ENCODE data around the gene PCBP2.
"Not testable (repeated sequence)": the region's sequence is repeated elsewhere in the genome, so short reads cannot be mapped to it uniquely, and the experiment has no call there.

The PCBP2 gene

DNA sequence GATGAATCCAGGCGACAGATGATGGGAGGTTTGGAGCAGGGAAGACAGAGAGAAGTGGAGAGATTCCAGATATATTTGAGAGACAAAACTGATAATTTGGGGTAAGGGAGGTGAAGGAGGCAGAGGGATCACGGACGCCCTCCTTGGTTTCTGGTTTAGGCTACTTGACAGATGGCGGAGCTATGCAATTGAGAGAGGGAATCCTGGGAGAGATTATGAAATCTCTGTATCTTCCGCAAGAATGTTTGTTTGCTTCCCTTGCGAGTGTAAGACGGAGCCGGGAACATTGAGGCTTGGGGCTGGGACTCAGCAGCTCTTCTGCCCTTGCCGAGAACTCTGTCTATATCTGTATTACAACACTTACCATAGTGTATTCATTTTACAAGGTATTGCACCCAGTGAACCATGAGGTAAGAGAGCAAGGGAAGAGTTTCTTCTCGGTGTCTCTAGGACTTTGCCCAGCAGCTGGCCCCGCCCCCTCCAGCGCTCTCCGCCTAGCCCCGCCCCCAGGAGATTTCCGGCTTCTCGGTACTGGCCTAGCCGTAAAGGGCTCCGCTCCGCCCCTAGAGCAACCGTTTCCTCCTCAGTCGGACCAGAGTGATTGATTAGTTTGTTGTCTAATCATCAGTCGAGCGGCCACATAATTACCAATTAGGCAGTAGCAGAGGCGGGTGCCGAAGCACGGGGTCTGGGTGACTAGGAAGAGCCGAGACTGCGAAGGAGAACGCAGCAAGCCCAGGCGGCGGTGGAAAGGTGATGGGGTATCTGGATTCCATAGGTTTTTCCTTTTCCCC lies 10.7 kb upstream of the PCBP2 start, which contains the start of gene PRR13:
Gene PRR13, plus strand, starts transcription at position 695 of the 794 bp plus-strand sequence. CDS start 981 bp downstream, outside the sequence.
- peak; percentile 99 for DNase-seq

DNA sequence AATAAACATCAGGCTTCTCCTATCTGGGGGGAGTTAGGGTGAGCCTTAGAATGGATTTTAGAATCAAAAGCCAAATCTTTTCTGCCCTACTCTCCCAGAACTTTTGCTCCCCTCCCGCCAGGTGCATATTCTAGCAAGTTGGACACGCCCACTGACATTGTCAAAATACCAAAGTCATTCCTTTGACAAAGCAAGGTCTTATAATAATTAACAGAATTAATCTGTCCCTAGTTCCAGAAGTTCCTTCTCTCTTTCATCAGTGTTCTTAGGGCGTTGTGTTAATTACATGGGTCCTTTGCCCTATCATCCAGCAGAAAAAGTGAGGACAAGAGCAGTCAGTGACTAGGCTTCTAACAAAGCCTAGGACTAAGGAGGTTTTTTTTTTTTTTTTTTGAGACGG lies 7.9 kb upstream of the PCBP2 start:
- no peak for DNase-seq

DNA sequence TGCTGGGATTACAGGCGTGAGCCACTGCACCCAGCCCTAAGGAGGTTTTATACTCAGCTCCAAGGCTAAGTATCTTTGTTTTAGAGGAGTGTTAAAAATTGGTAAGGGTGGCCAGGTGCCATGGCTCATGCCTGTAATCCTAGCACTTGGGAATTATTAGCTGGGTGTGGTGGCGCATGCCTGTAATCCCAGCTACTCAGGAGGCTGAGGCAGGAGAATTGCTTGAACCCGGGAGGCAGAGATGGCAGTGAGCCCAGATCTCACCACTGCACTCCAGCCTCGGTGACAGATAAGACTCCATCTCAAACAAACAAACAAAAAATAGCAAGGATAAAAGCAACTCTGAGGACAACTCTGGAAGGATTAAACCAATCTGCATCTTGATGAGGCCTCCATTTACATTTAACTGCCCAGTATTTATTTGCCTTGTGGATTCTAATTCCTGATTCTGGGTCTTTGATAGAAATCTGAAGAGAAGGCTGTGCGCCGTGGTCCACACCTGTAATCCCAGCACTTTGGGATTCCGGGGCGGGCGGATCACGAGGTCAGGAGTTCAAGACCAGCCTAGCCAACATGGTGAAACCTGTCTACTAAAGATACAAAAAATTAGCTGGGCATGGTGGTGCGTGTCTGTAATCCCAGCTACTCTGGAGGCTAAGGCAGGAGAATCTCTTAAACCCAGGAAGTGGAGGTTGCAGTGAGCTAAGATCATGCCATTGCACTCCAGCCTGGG lies 7.1 kb upstream of the PCBP2 start:
- DNase-seq, result not testable (repeated sequence)

DNA sequence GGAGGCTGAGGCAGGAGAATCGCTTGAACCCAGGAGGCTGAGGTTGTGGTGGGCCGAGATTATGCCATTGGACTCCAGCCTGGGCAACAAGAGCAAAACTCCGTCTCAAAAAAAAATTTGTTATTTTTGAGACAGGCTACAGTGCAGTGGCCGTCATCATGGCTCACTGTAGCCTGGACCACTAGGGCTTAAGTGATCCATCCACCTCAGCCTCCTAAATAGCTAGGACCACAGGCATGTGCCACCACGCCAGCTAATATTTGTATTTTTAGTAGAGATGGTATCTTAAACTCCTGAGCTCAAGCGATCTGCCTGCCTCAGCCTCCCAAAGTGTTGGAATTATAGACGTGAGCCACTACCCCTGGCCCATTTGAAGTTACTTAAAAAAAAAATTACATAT lies 966 bp upstream of the PCBP2 start:
- no peak for DNase-seq

DNA sequence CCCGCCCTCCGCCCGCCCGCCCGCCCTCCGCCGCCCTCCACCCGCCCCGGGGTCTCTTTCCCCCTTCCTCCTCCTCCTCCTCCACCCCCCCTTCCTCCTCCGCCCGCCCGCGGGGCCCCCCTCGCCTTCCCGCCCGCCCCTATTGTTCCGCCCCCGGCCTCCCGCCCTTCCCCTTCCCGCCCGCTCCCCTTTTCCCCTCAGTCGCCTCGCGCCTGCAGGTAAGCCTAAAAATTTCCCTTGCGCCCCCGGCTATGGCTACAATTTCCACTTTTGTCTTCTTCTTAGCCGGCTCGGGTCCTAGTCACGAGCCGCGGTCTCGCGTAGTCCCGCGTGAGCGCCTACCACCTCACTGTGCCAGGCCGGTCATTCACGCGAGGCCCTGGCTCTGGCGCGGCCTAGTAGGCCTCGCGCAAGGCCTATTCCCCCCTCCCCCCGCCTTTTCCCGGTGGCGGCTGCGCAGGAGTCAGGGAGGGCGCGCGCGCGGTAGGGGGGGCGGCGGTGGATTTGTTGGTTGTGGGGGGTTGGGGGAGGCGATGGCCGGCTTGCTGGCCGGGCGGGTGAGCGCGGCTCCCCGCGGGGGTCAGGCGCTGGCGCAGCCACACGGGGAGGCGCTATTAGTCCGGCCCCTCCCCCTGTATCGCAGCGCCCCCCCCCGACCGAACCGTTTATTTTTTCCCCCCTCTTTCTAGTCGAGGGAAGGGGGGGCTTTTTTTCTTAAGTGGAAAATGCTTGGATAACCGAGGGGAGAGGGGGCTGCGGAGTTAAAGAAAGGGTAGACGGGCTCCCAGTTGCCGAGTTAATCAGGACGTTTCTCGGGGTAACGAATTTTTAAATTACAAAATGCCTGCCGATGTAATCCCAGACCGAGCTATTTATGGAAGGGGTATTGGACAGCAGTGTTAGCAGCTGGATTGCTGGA lies 516 bp downstream of the PCBP2 start:
- peak; percentile 77 for DNase-seq

DNA sequence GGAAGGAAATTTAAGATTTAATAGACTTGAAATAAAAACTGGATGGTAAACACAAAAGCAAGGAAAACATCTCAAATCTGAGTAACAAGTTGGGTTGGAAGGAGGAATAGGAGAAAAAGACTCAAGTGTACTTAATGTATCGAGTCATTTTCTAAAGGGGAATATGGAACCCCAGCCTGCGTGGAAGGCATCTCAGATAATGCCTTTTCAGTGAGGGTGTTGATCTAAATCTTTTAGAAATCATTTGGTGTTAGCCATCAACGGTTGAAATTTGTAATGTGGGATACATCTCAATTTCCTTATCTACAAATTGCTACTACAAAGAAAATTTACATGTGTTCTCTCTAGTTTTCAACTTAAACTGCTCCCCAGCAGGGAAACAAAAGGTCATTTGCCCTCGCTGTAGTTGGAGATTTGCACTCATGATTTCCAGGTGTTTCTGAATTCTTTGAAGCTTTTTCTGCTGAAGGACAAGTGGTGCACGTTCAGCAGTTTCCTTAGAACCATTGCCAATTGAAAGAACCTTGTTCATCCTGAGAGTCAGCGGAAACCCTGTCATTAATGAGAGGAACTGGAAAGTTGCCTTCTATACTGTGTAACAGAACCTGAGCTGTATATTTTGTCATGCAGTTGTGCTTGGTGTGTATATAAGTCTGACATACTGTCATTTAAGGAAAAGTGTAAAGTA lies 2.2 kb downstream of the PCBP2 start:
- DNase-seq, result no peak

DNA sequence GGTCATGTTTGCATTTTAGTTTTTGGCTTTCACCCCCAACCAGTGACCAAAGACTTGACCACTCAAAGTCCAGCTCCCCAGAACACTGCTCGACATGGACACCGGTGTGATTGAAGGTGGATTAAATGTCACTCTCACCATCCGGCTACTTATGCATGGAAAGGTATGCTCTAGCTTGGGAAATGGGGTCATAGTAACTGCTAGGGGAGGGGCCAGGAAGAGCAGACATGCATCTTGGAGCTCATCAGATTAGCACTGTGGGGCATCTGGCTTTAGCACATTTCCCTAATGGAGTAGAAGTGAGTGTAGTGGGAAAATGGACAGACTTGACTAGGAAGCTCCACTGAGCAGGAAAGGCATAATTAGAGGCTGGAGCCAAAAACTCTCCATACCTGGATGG lies 2.8 kb downstream of the PCBP2 start:
- no peak for DNase-seq

DNA sequence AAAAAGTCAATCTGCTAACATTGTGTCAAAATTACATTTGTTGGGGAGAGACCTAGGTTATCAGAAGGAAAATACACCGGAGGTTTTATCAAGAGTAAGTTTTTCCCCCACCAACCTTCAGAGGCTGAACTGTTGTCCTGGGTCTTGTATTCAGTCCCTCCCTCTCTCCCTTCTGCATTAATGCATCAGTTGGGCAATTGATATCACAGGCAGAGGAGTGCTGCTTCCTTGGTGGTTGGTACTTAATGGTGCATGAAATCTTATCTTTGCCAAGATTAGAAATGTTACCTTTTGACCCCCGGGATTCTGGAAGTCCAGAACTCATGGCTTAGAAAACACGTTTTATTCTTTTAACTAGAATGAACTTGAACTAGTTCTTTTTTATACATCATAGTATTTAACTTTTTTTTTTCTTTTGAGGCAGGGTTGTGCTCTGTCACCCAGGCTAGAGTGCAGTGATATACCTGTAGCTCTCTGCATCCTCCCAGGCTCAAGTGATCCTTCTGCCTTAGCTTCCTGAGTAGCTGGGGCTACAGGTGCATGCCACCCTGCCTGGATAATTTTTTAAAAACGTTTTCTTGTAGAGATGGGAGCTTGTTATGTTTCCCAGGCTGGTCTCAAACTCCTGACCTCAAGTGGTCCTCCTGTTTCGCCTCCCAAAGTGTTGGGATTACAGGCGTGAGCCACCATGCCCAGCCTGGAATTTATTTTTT lies 4.9 kb downstream of the PCBP2 start:
- no peak for DNase-seq

DNA sequence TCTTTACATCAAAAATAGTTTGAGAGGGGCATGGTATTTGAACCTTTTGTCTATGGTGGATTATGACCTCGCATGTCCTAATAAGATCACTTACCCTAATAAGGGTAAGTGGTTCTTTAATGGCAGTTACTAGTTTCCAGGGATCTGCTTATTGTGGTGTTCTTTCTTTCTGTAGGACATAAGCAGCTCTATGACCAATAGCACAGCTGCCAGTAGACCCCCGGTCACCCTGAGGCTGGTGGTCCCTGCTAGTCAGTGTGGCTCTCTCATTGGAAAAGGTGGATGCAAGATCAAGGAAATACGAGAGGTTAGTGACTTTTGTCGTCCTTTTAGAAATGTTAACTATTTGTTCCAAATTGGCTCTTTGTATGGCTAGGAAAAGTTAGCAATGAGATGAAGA lies 7.2 kb downstream of the PCBP2 start:
- DNase-seq, result no peak

DNA sequence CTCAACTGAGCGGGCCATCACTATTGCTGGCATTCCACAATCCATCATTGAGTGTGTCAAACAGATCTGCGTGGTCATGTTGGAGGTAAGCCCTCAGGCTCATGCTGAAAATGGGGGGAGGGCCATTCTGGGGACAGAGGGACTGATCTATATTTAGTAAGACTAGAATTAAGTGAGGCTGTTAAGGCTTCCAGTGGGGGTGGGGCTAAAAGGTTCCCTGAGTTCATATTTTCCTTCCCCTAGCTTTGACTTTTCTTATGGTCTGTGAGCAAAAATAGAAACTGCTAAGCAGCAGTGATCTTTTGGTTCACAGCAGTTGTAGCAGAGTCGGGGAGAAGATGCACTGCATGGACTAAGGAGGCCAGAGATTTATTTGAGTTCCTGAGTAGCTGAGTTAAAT lies 9.2 kb downstream of the PCBP2 start:
- DNase-seq, result no peak

DNA sequence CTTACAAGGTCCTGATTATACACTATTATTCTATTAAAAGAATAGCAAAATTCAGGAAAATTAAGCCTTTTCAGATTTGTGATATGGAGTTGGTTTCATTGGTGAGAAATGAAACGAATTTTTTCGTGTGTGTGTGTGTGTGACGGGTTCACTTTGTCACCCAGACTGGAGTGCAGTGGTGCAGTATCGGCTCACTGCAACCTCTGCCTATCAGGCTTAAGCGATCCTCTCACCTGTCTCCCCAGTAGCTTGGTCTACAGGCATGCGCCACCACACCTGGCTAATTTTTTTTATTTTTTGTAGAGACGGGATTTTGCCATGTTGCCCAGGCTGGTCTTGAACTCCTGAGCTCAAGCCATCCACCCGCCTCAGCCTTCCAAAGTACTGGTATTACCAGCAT lies 9.7 kb downstream of the PCBP2 start:
- no peak for DNase-seq

DNA sequence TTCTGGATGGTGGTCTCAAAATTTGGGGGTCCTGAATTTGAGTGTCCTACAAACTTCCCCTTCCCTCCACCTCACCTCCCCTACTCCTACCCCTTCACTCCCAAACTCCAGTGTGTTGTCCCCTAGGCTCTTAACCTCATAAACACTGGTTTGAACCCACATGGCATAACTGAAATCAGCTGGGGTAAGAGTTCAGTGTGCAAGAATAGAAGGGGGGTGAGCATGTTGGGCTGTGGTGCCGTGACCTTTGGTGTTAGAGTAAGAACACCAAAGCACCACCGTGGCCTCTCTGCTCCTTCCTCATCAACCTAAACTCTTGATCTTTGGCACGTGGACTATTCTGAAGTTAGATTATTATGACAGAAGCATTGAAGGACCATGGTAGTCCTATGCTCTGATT lies 11.0 kb downstream of the PCBP2 start:
- DNase-seq, result no peak

DNA sequence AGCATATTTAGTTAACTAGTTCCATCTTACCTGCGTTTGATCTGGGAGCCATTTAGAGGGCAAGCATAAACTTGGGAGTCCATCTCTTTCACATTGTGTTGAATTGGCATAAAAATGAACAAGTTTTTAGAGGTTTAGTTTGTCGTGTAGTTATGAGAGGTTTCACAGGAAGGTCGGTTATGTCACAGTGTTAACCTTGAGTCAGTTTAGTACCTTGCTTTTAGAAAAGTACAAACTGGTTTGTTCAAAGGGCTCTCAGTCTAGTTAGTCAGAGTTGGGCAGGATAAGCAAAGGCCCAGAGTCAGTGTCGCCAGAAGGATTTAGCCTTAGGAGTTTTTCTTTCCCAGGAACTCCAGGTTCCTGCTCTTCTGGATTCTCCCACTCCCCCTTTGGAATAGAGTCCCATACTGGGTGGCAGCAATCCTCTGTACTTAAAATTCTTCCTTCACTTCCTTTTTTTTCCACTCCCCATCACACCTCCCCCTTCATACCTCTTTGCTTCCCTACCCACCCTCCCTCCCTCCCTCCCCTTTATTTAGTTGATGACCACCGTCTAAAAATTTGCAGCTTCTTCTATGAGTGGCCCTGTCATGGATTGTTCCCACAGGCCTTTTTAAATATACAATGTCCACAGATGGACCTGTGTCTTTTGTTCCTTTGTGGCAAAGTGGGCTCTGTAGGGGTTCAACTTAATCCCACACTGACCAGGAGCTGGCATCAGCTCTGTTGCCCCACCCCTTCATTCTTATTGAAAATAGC lies 12.1 kb downstream of the PCBP2 start:
- no peak for DNase-seq

DNA sequence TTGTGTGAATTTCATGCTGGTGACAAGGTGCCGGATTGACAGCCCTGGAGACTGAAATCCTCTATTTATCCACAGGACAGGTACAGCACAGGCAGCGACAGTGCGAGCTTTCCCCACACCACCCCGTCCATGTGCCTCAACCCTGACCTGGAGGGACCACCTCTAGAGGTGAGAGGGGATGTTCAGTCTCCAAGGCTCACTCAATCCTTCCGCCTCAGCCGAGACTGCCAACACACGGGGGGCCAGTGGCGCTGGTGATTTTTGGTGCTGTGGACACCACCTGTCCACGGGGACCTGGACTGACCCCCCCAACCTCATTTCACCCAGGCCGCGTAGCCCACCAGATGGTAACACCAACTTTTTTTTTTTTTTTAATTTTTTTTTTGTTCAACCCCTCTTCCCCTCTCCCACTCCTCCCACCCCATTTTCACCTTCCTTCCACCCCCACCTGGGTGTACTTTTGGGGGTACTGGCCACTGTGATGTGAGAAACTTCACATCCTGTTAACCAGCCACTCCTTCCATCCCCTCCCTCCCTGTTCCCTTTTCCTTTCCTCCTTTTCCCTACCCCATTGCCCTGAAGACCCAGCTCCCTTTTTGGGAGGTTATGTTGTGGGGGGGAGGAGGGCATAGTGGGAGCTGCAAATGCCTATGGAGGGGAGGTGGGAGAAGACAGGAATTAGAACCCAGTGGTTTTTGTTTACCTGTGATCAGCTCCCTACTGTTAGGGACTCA lies 12.9 kb downstream of the PCBP2 start:
- no peak for DNase-seq

DNA sequence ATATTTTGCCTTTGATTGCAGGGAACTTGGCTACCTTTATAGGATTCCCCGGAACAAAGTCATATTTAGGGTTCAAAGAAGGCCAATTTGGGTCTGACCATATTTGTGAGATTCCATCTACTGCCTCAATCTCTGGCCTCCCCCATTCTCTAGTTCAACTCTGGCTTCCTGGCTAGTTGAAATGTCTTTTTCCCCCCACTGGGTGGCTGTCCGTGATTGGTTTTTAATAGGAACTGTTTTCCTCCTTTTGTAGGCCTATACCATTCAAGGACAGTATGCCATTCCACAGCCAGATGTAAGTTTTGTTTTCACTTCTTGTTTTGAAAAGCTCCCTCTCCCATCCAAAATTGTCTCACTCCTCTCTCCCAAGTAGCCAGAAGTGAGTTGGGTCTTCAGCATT lies 13.8 kb downstream of the PCBP2 start:
- DNase-seq, result no peak

DNA sequence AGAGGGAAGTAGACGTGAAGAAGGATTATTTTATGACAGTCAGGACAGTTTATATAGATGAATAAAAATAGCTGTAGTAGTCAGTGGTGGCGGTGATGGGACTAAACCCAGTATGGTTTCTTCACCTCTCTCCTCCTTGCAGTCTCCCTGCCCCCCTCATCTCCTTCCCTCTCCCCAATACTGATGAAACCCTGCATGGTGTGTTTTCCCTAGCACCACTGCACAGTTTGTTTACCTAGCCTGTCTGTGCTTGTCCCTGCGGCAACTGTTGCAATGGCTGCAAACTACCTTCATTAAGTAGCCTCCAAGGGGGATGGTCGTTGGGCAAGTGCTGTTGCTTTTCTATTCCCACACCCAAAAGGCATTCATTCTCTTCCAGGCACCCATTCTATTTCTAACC lies 14.7 kb downstream of the PCBP2 start:
- no peak for DNase-seq

DNA sequence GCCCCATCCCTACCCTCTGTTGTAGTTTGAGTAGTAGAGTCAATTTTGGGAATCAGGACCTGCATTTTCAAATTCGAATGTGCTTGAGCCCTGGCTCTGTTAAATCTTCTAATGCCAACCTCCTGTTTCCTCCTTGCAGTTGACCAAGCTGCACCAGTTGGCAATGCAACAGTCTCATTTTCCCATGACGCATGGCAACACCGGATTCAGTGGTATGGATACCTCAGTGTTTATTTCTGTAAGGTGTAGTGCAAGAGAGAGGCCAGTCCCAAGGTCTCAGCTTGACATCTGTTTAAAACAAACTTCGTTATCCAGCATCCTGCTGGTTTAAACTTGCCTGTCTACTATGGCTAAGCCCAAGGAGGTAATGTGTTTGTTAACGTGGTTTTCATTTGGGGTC lies 15.2 kb downstream of the PCBP2 start:
- DNase-seq, result no peak

DNA sequence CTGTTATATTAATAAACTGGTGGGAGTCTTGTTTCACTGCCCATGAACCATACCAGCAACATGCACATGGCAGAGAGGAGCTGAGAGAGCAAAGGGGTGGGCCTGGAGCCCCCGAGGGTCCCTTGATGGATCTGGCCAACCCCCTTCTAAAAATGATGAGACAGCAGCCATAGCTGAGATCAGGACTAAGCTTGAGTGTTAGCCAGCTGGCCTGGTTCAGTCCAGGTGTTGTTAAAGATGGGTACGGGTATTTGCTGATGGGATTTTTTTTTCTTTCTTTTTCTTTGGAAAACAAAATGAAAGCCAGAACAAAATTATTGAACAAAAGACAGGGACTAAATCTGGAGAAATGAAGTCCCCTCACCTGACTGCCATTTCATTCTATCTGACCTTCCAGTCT lies 16.0 kb downstream of the PCBP2 start:
- DNase-seq, result no peak

DNA sequence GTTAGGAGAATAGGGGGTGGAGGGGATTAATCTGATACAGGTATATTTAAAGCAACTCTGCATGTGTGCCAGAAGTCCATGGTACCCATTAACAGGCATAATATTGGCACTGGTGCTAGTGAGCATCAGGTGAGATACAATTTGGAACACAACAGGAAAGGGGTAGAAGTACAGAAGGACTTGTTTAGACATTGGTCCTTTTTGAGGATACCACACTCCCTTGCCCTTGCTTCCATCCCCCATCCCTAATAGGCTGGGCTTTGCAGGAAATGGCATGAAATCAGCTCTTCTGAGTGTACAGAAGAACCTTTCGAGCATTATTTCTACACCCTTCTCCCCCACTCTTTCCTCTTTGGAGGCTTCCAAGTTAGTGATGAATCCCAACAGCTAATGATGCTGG lies 16.4 kb downstream of the PCBP2 start:
- DNase-seq, result no peak

DNA sequence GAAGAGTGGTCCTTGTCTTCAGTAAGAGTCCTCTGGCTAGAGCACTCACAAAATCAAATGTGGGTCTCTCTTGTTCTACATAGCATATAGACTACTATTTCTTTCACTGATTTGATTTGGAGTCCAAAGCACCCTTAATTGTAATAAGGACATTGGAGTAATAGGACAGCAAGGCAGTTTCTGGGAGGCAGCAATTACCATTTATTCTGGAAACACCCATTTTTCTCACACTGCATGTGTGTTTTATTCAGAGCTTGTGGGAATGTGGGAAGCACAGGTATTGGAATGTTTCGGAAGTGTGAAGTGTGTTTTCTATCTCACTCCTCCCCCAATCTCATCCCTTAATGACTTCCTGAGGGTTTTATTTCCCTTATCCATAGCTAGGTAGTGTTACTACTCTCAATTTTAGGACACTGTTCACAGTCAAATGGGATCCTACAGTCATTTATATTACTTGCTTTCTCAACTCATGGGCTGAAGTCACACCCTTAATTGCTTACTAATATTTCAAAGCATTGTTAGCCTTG lies 20.2 kb downstream of the PCBP2 start:
- DNase-seq, result no peak

Data from stimulated activated CD4-positive, alpha-beta T cell treated with anti-CD3 and anti-CD28 coated beads, Interleukin-4, amount 100 ng/mL, for 24 hours (primary cell).